Measurements from ENCODE around the gene IRX5. TPM values are rescaled to one million over a fixed set of nuclear protein-coding genes. Genes with fewer than 3 reads are reported as not detected.

Gene IRX5
- total and polyA plus RNA-seq, 2 of the 4 experiments (the other 2 are of a cell fraction), result not detected

DNA sequence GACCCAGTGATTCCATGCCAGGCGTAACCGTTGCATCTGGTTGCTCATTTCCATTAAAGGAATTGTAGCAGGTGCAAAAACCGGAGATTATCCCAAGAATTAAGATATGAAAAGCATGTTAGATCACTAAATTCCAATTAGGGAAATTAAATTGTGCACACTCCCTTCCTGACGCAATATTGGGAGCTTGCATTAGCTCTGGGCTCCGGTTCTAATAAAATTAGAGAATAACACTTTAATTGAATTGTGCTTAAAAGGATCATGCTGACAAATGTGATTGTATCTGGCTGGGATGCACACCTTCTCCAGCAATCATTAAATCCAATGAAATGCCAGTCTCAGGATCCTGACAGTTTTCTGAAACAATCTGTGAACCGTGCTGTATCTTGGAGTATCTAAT is 38.1 kb downstream of the IRX5 start:
- Histone ChIP-seq H2AFZ (replicated peaks; ENCODE audit: low read length, poor library complexity) (no peak overlapping the region), H3K23ac (ENCODE audit: low read depth, low read length) (no peak overlapping the region), H2AK5ac (ENCODE audit: low read depth, low read length) (no peak overlapping the region), H4K8ac (ENCODE audit: low read depth in 2 of 2, low read length in 2 of 2) (no peak overlapping the region), H4K20me1 (ENCODE audit: insufficient read depth, low read length) (no peaks in the 10 kb centered on the region), H3K9ac (ENCODE audit: low read depth, low read length) (no peak overlapping the region), H3K18ac (ENCODE audit: low read depth, low read length) (no peak overlapping the region), H3K36me3 (ENCODE audit: control insufficient read depth, insufficient read depth, low read length) (no peaks in the 10 kb centered on the region), H2BK5ac (ENCODE audit: low read depth, low read length, poor library complexity, severe bottlenecking) (no peak overlapping the region), H2BK15ac (ENCODE audit: low read depth, low read length) (no peak overlapping the region), H2BK120ac (ENCODE audit: low read depth, low read length) (no peak overlapping the region), H2BK20ac (ENCODE audit: low read depth, low read length) (no peak overlapping the region), H3K4me3 (ENCODE audit: insufficient read depth, low read depth, low read length) (no peak overlapping the region), H3K4me2 (ENCODE audit: low read depth, low read length) (no peak overlapping the region), H3K79me1 (ENCODE audit: low read depth in 1 of 2, low read length in 2 of 2) (no peaks in the 10 kb centered on the region), H2AK9ac (replicated peaks; ENCODE audit: low read depth, low read length, poor library complexity) (no peak overlapping the region), H3K14ac (replicated peaks; ENCODE audit: low read depth, low read length) (no peak overlapping the region), H4K5ac (ENCODE audit: low read depth, low read length) (no peak overlapping the region), H3K4me1 (ENCODE audit: control insufficient read depth, insufficient read depth, low read length) (no peaks in the 10 kb centered on the region), H3K27ac (ENCODE audit: insufficient read depth, low read length) (no peak overlapping the region), H3K56ac (ENCODE audit: extremely low read depth, insufficient read depth, low read length) (no peak overlapping the region), H3K27me3 (ENCODE audit: control insufficient read depth, insufficient read depth, low read length) (no peaks in the 10 kb centered on the region), H3K9me3 (ENCODE audit: control insufficient read depth, insufficient read depth, low read length) (no peaks in the 10 kb centered on the region), H4K91ac (ENCODE audit: insufficient read depth, low read depth, low read length) (no peak overlapping the region), H3K4ac (ENCODE audit: low read depth, low read length) (no peak overlapping the region), H3K9me1 (ENCODE audit: insufficient read depth, low read length) (no peaks in the 10 kb centered on the region)
- TF ChIP-seq RCOR1 (IDR thresholded peaks at IDR 0.05; ENCODE audit: insufficient replicate concordance, low read length) (no peak), NFE2L2 (IDR thresholded peaks at IDR 0.05; ENCODE audit: low read depth, low read length) (no peak), RFX5 (IDR thresholded peaks at IDR 0.05; ENCODE audit: low read depth, low read length) (no peak), MAFK (IDR thresholded peaks at IDR 0.05; ENCODE audit: low read depth, low read length) (no peak), RAD21 (IDR thresholded peaks at IDR 0.05; ENCODE audit: low read length) (no peak), SMC3 (IDR thresholded peaks at IDR 0.05; ENCODE audit: low read depth, low read length) (no peak), MAZ (IDR thresholded peaks at IDR 0.05; ENCODE audit: borderline replicate concordance, low read depth, low read length) (no peak), BHLHE40 (IDR thresholded peaks at IDR 0.05; ENCODE audit: low read depth, low read length) (no peak), POLR2A (IDR thresholded peaks at IDR 0.05; ENCODE audit: low read depth, low read length) (no peak), CEBPB (IDR thresholded peaks at IDR 0.05; ENCODE audit: low read depth, low read length) (no peak), MXI1 (IDR thresholded peaks at IDR 0.05; ENCODE audit: borderline replicate concordance, low read depth, low read length) (no peak), CHD1 (IDR thresholded peaks at IDR 0.05; ENCODE audit: low read depth, low read length) (no peak), FOS (IDR thresholded peaks at IDR 0.05; ENCODE audit: low read depth, low read length) (no peak)
- TF ChIP-seq, protein P1, sequence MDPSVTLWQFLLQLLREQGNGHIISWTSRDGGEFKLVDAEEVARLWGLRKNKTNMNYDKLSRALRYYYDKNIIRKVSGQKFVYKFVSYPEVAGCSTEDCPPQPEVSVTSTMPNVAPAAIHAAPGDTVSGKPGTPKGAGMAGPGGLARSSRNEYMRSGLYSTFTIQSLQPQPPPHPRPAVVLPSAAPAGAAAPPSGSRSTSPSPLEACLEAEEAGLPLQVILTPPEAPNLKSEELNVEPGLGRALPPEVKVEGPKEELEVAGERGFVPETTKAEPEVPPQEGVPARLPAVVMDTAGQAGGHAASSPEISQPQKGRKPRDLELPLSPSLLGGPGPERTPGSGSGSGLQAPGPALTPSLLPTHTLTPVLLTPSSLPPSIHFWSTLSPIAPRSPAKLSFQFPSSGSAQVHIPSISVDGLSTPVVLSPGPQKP (IDR thresholded peaks at IDR 0.05; ENCODE audit: borderline replicate concordance, low read depth, low read length), result no peak
- TF ChIP-seq, protein P2, sequence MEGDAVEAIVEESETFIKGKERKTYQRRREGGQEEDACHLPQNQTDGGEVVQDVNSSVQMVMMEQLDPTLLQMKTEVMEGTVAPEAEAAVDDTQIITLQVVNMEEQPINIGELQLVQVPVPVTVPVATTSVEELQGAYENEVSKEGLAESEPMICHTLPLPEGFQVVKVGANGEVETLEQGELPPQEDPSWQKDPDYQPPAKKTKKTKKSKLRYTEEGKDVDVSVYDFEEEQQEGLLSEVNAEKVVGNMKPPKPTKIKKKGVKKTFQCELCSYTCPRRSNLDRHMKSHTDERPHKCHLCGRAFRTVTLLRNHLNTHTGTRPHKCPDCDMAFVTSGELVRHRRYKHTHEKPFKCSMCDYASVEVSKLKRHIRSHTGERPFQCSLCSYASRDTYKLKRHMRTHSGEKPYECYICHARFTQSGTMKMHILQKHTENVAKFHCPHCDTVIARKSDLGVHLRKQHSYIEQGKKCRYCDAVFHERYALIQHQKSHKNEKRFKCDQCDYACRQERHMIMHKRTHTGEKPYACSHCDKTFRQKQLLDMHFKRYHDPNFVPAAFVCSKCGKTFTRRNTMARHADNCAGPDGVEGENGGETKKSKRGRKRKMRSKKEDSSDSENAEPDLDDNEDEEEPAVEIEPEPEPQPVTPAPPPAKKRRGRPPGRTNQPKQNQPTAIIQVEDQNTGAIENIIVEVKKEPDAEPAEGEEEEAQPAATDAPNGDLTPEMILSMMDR (conservative IDR thresholded peaks at IDR 0.05; ENCODE audit: low read depth, low read length), result no peak
- dilution Hi-C loops (cut with HindIII; ENCODE audit: low sequenced_read_pairs, unreplicated experiment) (no loop called here), intact Hi-C loops (cut with micrococcal nuclease) (no loop called here), in situ Hi-C loops (cut with MboI; ENCODE audit: low sequenced_read_pairs) (no loop called here)
- ChIA-PET POLR2A (ENCODE audit: unreplicated experiment) (no interaction called here), CTCF (no interaction called here)
- BruUV-seq (replicated peaks), result no TSS peak
- no peak for DNase-seq
- ATAC-seq (ENCODE audit: low read depth), result no peak
- WGBS, 2 experiments (ENCODE audit: extremely low coverage in 2 of 2, insufficient read length in 1 of 2), result 66% methylated on average over 3 of the region's 6 CpGs; no CpG with 5 or more reads in 1 of the 2 experiments

Data from IMR-90 (cell line).